BE2C (cell line): ENCODE results near the gene MCRS1.

Source experiments
- DNase-seq: peaks from one replicate; pipeline ENCODE4 v3.0.0-alpha.2; 2020
- H3K27me3 ChIP-seq: fragments of 250-450 bp; sonication (Bioruptor Pico); 2 replicates; pipeline ENCODE4 v1.5.1; 2020; ENCODE audit warnings: mild to moderate bottlenecking
- H3K36me3 ChIP-seq: fragments of 250-450 bp; sonication (Bioruptor Pico); 2 replicates; pipeline ENCODE4 v1.5.1; 2020; ENCODE audit warnings: mild to moderate bottlenecking
- H3K4me1 ChIP-seq: fragments of 250-450 bp; sonication (Bioruptor Pico); 2 replicates; pipeline ENCODE4 v1.5.1; 2020
- H3K4me3 ChIP-seq: 2 replicates; pipeline ENCODE4 v1.5.1; 2011; ENCODE audit warnings: low read depth, low read length
- H3K9me3 ChIP-seq: fragments of 250-450 bp; sonication (Bioruptor Pico); 2 replicates; pipeline ENCODE4 v1.5.1; 2020
- CTCF ChIP-seq: IDR thresholded peaks from 2 replicates; pipeline ENCODE4 v1.5.1; 2012; ENCODE audit warnings: mild to moderate bottlenecking, low read depth, low read length

Gene MCRS1

GRCh38 chr12:49564686-49565405 lies 3.1 kb downstream of the MCRS1 start:
- no peaks in the 10 kb centered on the region for H3K9me3 ChIP-seq
- no peak for DNase-seq

DNA sequence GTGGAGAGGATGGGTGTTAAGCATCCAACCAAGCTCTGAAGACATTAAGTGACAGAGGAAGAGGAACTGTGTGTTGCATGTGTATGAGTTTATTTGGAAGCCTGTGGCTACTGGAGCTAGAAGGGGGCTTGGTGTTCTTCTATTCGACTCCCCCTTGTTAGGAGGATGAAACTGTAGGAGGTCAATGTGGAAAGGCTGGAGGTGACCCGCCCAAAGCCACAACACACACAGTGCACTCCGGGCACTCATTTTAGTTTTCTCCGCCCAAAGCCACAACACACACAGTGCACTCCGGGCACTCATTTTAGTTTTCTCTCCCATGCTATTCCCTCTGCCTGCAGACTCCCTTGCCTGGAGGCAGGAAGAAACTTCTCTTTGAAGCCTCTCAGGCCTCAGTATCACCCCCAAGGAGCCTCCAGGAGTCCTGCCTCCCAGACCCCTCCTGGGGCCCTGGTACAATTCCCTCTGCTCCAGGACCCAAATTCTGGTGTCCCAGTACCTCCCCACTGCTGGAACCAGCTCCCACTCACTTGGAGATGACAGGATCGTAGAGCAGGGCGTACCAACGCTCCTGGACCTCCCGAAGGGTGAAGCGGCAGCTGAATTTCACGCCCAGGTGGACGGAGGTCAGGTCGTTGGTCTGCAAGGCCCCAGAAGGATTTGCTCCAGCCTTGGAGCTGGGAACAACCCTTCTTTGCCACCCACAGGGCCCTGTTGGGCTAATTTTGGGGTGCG lies 3.8 kb downstream of the MCRS1 start:
- peaks cover 65% of the 10 kb centered on the region for H3K36me3 ChIP-seq
- H3K27me3 ChIP-seq = no peaks in the 10 kb centered on the region
- no peak overlapping the region for H3K4me3 ChIP-seq
- no peaks in the 10 kb centered on the region for H3K9me3 ChIP-seq
- no peaks in the 10 kb centered on the region for H3K4me1 ChIP-seq
- TF ChIP-seq CTCF = no peak
- DNase-seq = no peak

More at GRCh38 chr12:49564686-49565405, 3.1 kb downstream of the MCRS1 start:
- H3K4me3 ChIP-seq = no peak overlapping the region
- peaks cover 58% of the 10 kb centered on the region for H3K36me3 ChIP-seq
- H3K4me1 ChIP-seq = no peaks in the 10 kb centered on the region
- H3K27me3 ChIP-seq = no peaks in the 10 kb centered on the region
- TF ChIP-seq CTCF = no peak

DNA sequence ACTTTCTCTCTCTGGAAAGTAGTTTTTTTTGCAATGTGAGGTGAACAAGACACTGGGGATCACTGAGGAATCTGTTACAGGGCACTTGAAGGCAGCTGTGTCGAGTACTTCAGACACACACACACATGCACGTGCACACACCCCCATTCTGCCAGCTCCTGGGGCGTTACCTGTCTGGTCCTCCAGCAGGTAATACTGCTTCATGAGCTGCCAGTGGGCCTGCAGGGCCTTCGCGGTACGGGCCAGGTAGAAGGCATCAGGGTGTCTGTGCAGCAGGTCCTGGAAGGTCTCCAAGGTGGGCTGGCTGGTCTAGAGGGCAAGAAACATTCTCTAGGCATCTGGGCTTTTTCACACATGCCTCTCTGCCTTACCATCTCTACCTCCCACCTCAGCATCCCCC lies 5.1 kb downstream of the MCRS1 start:
- Histone ChIP-seq H3K27me3 (no peaks in the 10 kb centered on the region), H3K4me3 (no peak overlapping the region), H3K9me3 (no peaks in the 10 kb centered on the region), H3K36me3 (peaks cover 71% of the 10 kb centered on the region), H3K4me1 (no peaks in the 10 kb centered on the region)
- DNase-seq = no peak
- no peak for TF ChIP-seq CTCF

DNA sequence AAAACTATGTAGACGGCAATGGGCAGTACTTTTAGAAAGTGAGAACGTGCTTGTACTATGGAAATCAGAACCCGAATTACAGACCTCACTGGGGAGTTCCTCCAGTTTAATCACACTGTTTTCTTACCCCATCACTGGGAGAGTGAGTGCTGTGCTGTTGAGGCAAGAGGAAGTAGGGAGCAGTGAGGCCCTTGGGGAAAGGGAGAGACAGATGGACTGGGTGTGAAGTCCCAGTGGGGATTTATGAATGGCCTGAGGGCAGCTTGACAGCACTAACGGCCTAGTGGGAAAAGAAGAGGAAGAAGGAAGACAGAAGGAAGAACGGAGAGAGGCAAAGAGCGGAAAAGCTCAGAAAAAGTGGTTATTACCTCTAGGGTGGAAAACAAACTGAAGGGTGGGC lies 5.7 kb downstream of the MCRS1 start:
- Histone ChIP-seq H3K9me3 (no peaks in the 10 kb centered on the region), H3K4me3 (no peak overlapping the region), H3K4me1 (no peaks in the 10 kb centered on the region), H3K36me3 (peaks cover 76% of the 10 kb centered on the region), H3K27me3 (no peaks in the 10 kb centered on the region)
- no peak for DNase-seq
- no peak for TF ChIP-seq CTCF

- Histone ChIP-seq H3K4me3 (no peak overlapping the region), H3K27me3 (no peaks in the 10 kb centered on the region), H3K9me3 (no peaks in the 10 kb centered on the region), H3K36me3 (peaks cover 74% of the 10 kb centered on the region), H3K4me1 (no peaks in the 10 kb centered on the region)
- DNase-seq = no peak
- TF ChIP-seq CTCF = no peak
These were observed 7.2 kb downstream of the MCRS1 start for GRCh38 chr12:49560695-49561094.
